BLaER1 treated with 17β-estradiol and CSF1 and Interleukin-3, amounts not matched to agents 10 nM and 100 nM (cell line): ENCODE data around the gene PCF11.
"Not testable (repeated sequence)": the region's sequence is repeated elsewhere in the genome, so short reads cannot be mapped to it uniquely, and the experiment has no call there.

Experiments used
- H3K27ac ChIP-seq, 11 experiments: shearing (Covaris generic); formaldehyde crosslinking; 2 replicates each; pipeline ENCODE4 v1.8.1; 2022
- H3K27me3 ChIP-seq, 11 experiments: shearing (Covaris generic); formaldehyde crosslinking; 2 replicates each; pipeline ENCODE4 v1.8.1; 2022
- H3K36me3 ChIP-seq, 11 experiments: shearing (Covaris generic); formaldehyde crosslinking; 2 replicates each; pipeline ENCODE4 v1.8.1; 2022
- H3K4me1 ChIP-seq, 10 experiments: shearing (Covaris generic); formaldehyde crosslinking; 2 replicates each; pipeline ENCODE4 v1.8.1; 2022
- H3K4me2 ChIP-seq, 11 experiments: shearing (Covaris generic); formaldehyde crosslinking; 2 replicates each; pipeline ENCODE4 v1.8.1; 2022
- H3K4me3 ChIP-seq, 10 experiments: shearing (Covaris generic); formaldehyde crosslinking; 2 replicates each; pipeline ENCODE4 v1.8.1; 2022
- H3K9ac ChIP-seq, 11 experiments: shearing (Covaris generic); formaldehyde crosslinking; 2 replicates each; pipeline ENCODE4 v1.8.1; 2022
- H3K9me3 ChIP-seq, 11 experiments: shearing (Covaris generic); formaldehyde crosslinking; replicated peaks in 1 of 11; 2 replicates each; pipeline ENCODE4 v1.8.1; 2022
- H4K20me1 ChIP-seq, 11 experiments: shearing (Covaris generic); formaldehyde crosslinking; 2 replicates each; pipeline ENCODE4 v1.8.1; 2022
- Cebpa-rat ChIP-seq, 11 experiments: shearing (Covaris generic); IDR thresholded peaks; 2 replicates each; pipeline ENCODE4 v1.8.1; 2022

PCF11 gene

GRCh38 chr11:83193315-83194280 lies 36.7 kb downstream of the PCF11 start, which contains the start of gene ANKRD42:
Gene ANKRD42 (plus strand): TSS chr11:83193712. CDS start chr11:83194671, 959 bp downstream.
- Histone ChIP-seq H3K27ac (peak within 1 kb of the TSS; percentile 72 to 89 (median 82)), H3K9me3 (no peaks in the 10 kb centered on the region), H3K27me3 (no peaks in the 10 kb centered on the region), H3K4me2 (peak within 1 kb of the TSS; percentile 88 to 99 (median 97)), H3K36me3 (peaks cover 31 to 41% (median 37%) of the 10 kb centered on the region in 11 experiments), H4K20me1 (peaks cover 0 to 11% (median 0%) of the 10 kb centered on the region in 11 experiments; a peak in 1 of 22 replicates), H3K9ac (peak within 1 kb of the TSS; percentile 70 to 92 (median 85)), H3K4me3 (peak within 1 kb of the TSS; percentile 72 to 85 (median 80)), H3K4me1 (peaks cover 24 to 47% (median 28%) of the 10 kb centered on the region in 10 experiments)
- TF ChIP-seq Cebpa-rat (IDR thresholded peaks at IDR 0.05) = no peak

GRCh38 chr11:83194281-83195142 lies 37.6 kb downstream of the PCF11 start:
- Histone ChIP-seq H3K27me3 (no peaks in the 10 kb centered on the region), H3K4me3 (peak overlapping the region; percentile 72 to 85 (median 80)), H3K9ac (peak overlapping the region; percentile 70 to 92 (median 85)), H3K4me2 (peak overlapping the region; percentile 83 to 99 (median 90)), H3K36me3 (peaks cover 27 to 41% (median 34%) of the 10 kb centered on the region in 11 experiments), H4K20me1 (peaks cover 0 to 5% (median 0%) of the 10 kb centered on the region in 11 experiments; a peak in 1 of 22 replicates), H3K27ac (peak overlapping the region; percentile 72 to 89 (median 82)), H3K9me3 (no peaks in the 10 kb centered on the region), H3K4me1 (peaks cover 24 to 47% (median 28%) of the 10 kb centered on the region in 10 experiments)
- TF ChIP-seq Cebpa-rat (IDR thresholded peaks at IDR 0.05) = peak in 10 of 11 experiments; percentile 29 to 81 (median 71); a peak in 14 of 22 replicates

GRCh38 chr11:83195143-83195466 lies 38.2 kb downstream of the PCF11 start:
- Histone ChIP-seq H3K4me2 (peak overlapping the region; percentile 83 to 99 (median 90)), H3K9ac (peak overlapping the region; percentile 70 to 92 (median 85)), H3K4me1 (peaks cover 24 to 47% (median 28%) of the 10 kb centered on the region in 10 experiments), H3K9me3 (no peaks in the 10 kb centered on the region), H3K27me3 (no peaks in the 10 kb centered on the region), H3K36me3 (peaks cover 21 to 41% (median 29%) of the 10 kb centered on the region in 11 experiments), H3K4me3 (peak overlapping the region; percentile 72 to 85 (median 80)), H3K27ac (peak overlapping the region; percentile 72 to 89 (median 82); a peak in 21 of 22 replicates), H4K20me1 (no peaks in the 10 kb centered on the region; a peak in 1 of 22 replicates)
- TF ChIP-seq Cebpa-rat (IDR thresholded peaks at IDR 0.05) = no peak

- peak overlapping the region in 2 of 11 experiments; percentile 87 to 89; a peak in 2 of 22 replicates for H3K27ac ChIP-seq
- TF ChIP-seq Cebpa-rat (IDR thresholded peaks at IDR 0.05) = no peak
- H3K36me3 ChIP-seq = peaks cover 15 to 41% (median 24%) of the 10 kb centered on the region in 11 experiments
- H3K4me2 ChIP-seq = peak overlapping the region; percentile 83 to 99 (median 90)
- H3K4me3 ChIP-seq = peak overlapping the region in 5 of 10 experiments; percentile 72 to 81 (median 79); a peak in 11 of 20 replicates
- no peaks in the 10 kb centered on the region for H3K27me3 ChIP-seq
- no peaks in the 10 kb centered on the region; a peak in 1 of 22 replicates for H4K20me1 ChIP-seq
- H3K4me1 ChIP-seq = peaks cover 24 to 47% (median 28%) of the 10 kb centered on the region in 10 experiments
- no peaks in the 10 kb centered on the region for H3K9me3 ChIP-seq
- peak overlapping the region in 3 of 11 experiments; percentile 85 to 92 (median 87); a peak in 3 of 22 replicates for H3K9ac ChIP-seq
These were observed 38.7 kb downstream of the PCF11 start for GRCh38 chr11:83195649-83196048.

- H3K9me3 ChIP-seq = peaks cover 0 to 12% (median 5%) of the 10 kb centered on the region in 11 experiments; a peak in 16 of 22 replicates
- H3K4me3 ChIP-seq = no peak overlapping the region
- no peaks in the 10 kb centered on the region for H3K27me3 ChIP-seq
- H3K4me1 ChIP-seq = peaks cover 7 to 30% (median 13%) of the 10 kb centered on the region in 10 experiments
- peaks cover 0 to 65% (median 14%) of the 10 kb centered on the region in 11 experiments; a peak in 13 of 22 replicates for H3K36me3 ChIP-seq
- TF ChIP-seq Cebpa-rat (IDR thresholded peaks at IDR 0.05) = no peak
- H3K9ac ChIP-seq = no peak overlapping the region
- H3K27ac ChIP-seq = no peak overlapping the region
- no peak overlapping the region for H3K4me2 ChIP-seq
- H4K20me1 ChIP-seq = no peaks in the 10 kb centered on the region
These were observed 43.1 kb downstream of the PCF11 start for GRCh38 chr11:83200035-83200434.

GRCh38 chr11:83205608-83206185 lies 48.8 kb downstream of the PCF11 start:
- Histone ChIP-seq H3K4me2 (no peak overlapping the region), H3K4me1 (peaks cover 0 to 9% (median 0%) of the 10 kb centered on the region in 10 experiments; a peak in 5 of 20 replicates), H3K9me3 (peaks cover 0 to 21% (median 7%) of the 10 kb centered on the region in 11 experiments; a peak in 16 of 22 replicates), H3K4me3 (no peak overlapping the region), H3K27me3 (no peaks in the 10 kb centered on the region), H4K20me1 (no peaks in the 10 kb centered on the region), H3K36me3 (peaks cover 0 to 94% (median 8%) of the 10 kb centered on the region in 11 experiments; a peak in 14 of 22 replicates), H3K9ac (no peak overlapping the region), H3K27ac (no peak overlapping the region)
- TF ChIP-seq Cebpa-rat (IDR thresholded peaks at IDR 0.05) = no peak

- no peak overlapping the region for H3K27ac ChIP-seq
- H3K4me2 ChIP-seq = no peak overlapping the region
- peaks cover 0 to 94% (median 11%) of the 10 kb centered on the region in 11 experiments; a peak in 14 of 22 replicates for H3K36me3 ChIP-seq
- no peaks in the 10 kb centered on the region for H3K27me3 ChIP-seq
- peaks cover 0 to 21% (median 7%) of the 10 kb centered on the region in 11 experiments; a peak in 16 of 22 replicates for H3K9me3 ChIP-seq
- no peaks in the 10 kb centered on the region for H4K20me1 ChIP-seq
- H3K9ac ChIP-seq = no peak overlapping the region
- no peak for TF ChIP-seq Cebpa-rat (IDR thresholded peaks at IDR 0.05)
- H3K4me1 ChIP-seq = peaks cover 0 to 9% (median 0%) of the 10 kb centered on the region in 10 experiments; a peak in 5 of 20 replicates
- no peak overlapping the region for H3K4me3 ChIP-seq
These were observed 49.3 kb downstream of the PCF11 start for GRCh38 chr11:83206221-83206620.

GRCh38 chr11:83206771-83207382 lies 49.9 kb downstream of the PCF11 start:
- Histone ChIP-seq H3K9me3 (peaks cover 0 to 19% (median 5%) of the 10 kb centered on the region in 11 experiments; a peak in 16 of 22 replicates), H3K36me3 (peaks cover 0 to 95% (median 17%) of the 10 kb centered on the region in 11 experiments; a peak in 15 of 22 replicates), H3K4me2 (peak overlapping the region in 2 of 11 experiments; percentile 11 to 17; a peak in 1 of 22 replicates)
- H4K20me1 ChIP-seq, H3K9ac ChIP-seq, H3K27me3 ChIP-seq, H3K4me1 ChIP-seq, H3K27ac ChIP-seq, H3K4me3 ChIP-seq: not testable (repeated sequence)
